GM12891 (cell line): ENCODE results near the gene DNALI1.
"Not testable (repeated sequence)": the region's sequence is repeated elsewhere in the genome, so short reads cannot be mapped to it uniquely, and the experiment has no call there.

Source experiments
- PAX5 ChIP-seq: IDR thresholded peaks from 2 replicates; pipeline ENCODE4 v1.6.1; 2011; ENCODE audit warnings: low read length, moderate library complexity, mild to moderate bottlenecking; ENCODE audit not compliant: insufficient read depth, severe bottlenecking
- POLR2A ChIP-seq: IDR thresholded peaks from 2 replicates; pipeline ENCODE4 v1.6.1; 2011; ENCODE audit warnings: low read depth, low read length, control low read depth
- POLR2AphosphoS5 ChIP-seq: IDR thresholded peaks from 2 replicates; pipeline ENCODE4 v1.6.1; 2011; ENCODE audit warnings: low read depth, low read length, control low read depth
- TAF1 ChIP-seq: IDR thresholded peaks from 2 replicates; pipeline ENCODE4 v1.6.1; 2011; ENCODE audit warnings: low read depth, low read length, control low read depth

DNA sequence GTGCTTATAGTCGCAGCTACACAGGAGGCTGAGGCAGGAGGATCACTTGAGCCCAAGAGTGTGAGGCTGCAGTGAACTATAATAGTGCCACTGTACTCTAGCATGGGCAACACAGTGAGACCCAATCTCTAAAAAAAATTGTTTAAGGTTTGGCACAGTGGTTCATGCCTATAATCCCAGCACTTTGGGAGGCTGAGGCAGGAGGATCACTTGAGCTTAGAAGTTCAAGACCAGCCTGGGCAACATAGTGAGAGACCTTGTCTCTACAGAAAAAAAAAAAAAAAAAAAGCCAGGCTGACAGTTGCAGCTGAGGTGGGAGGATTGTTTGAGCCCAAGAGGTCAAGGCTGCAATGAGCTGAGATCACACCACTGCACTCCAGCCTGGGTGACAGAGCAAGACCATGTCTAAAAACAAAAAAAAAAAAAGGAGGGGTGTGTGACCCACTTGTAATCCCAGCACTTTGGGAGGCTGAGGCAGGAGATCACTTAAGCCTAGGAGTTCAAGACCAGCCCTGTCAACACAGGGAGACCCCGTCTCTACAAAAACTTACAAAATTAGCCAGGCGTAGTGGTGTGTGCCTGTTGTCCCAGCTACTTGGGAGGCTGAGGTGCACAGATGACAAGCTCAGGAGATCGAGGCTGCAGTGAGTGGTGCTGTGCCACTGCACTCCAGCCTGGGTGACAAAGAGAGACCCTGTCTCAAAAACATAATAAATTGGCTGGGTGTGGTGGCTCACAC is 24.2 kb upstream of the DNALI1 start:
- TF ChIP-seq POLR2A, POLR2AphosphoS5, TAF1, PAX5: not testable (repeated sequence)
